C4-2B (cell line): ENCODE measurements around the gene COL6A1.

Experiments
- CTCF ChIP-seq: fragments of 450-650 bp; conservative IDR thresholded peaks from 2 replicates; pipeline ENCODE4 v1.5.1; 2017; ENCODE audit warnings: mild to moderate bottlenecking
- ZFX ChIP-seq: fragments of 450-650 bp; IDR thresholded peaks from 2 replicates; pipeline ENCODE4 v1.6.1; 2017

GRCh38 chr21:46051379-46051770, 69.8 kb downstream of the COL6A1 start:
- no peak for TF ChIP-seq CTCF
- TF ChIP-seq ZFX, result no peak
